NT2/D1 (cell line): ENCODE results near the gene BCL2.

ENCODE experiments used
- SUZ12 ChIP-seq: IDR thresholded peaks from 2 replicates; pipeline ENCODE4 v1.6.1; 2011; ENCODE audit not compliant: insufficient read length, insufficient read depth; ENCODE audit errors: extremely low read depth
- YY1 ChIP-seq: IDR thresholded peaks from 2 replicates; pipeline ENCODE4 v1.6.1; 2011; ENCODE audit not compliant: insufficient read length, insufficient read depth
- ZNF274 ChIP-seq: IDR thresholded peaks from 2 replicates; pipeline ENCODE4 v1.6.1; 2011; ENCODE audit warnings: mild to moderate bottlenecking, low read depth, low read length

GRCh38 chr18:63113899-63114565, 205.5 kb downstream of the BCL2 start:
- no peak for TF ChIP-seq YY1
- no peak for TF ChIP-seq ZNF274
- no peak for TF ChIP-seq SUZ12
